Kidney epithelial cell (primary cell): ENCODE measurements around the gene RCBTB1. TPM values are rescaled to one million over a fixed set of nuclear protein-coding genes. Genes with fewer than 3 reads are reported as not detected.
"Not testable (repeated sequence)": the region's sequence is repeated elsewhere in the genome, so short reads cannot be mapped to it uniquely, and the experiment has no call there.

Source experiments
- DNase-seq: peaks from one replicate; pipeline ENCODE4 v3.0.0-alpha.2; 2010; ENCODE audit warnings: low read depth
- H3K27me3 ChIP-seq: 2 replicates; pipeline ENCODE4 v1.6.0; 2011; ENCODE audit warnings: low read length; ENCODE audit not compliant: control insufficient read depth, insufficient read depth
- H3K36me3 ChIP-seq: 2 replicates; pipeline ENCODE4 v1.5.1; 2011; ENCODE audit warnings: low read length; ENCODE audit not compliant: control insufficient read depth, insufficient read depth
- H3K4me3 ChIP-seq: 2 replicates; pipeline ENCODE4 v1.5.1; 2011; ENCODE audit warnings: low read depth, mild to moderate bottlenecking, control low read depth, low read length
- CTCF ChIP-seq: IDR thresholded peaks from 2 replicates; pipeline ENCODE4 v1.5.1; 2011; ENCODE audit warnings: mild to moderate bottlenecking, moderate library complexity, low read length, control low read depth, inconsistent platforms; ENCODE audit not compliant: insufficient read depth, poor library complexity, severe bottlenecking
- total RNA-seq: library from RNA; depleted of rRNA; stranded (reverse); fragments of >200 nt; gene quantifications from 2 replicates; pipeline ENCODE4 v1.2.3, GENCODE V29; 2015

Gene RCBTB1
- total RNA-seq, 1 donor from 2014 or later = 22.6 TPM

DNA sequence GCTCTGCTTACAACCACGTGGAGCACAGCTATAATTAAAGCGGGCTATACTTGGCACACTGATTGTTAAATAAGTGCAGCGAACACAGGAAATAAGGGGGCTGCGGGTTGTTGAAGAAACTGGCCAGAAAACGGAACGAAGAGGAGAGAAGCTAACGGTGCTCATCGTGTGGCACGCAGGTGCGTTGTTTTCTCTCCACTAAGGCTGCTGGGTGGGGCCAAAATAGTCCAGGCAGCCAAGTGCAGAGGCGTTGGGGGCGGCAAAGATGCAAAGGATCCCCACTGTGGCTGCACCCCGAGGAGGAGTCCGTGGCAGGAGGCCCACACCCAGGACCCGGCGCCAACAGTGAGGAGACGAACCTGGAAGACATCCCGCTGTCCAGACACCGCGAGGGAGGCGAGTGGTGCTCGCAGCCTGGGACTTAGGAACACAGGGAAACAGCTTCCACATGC is 34.8 kb upstream of the RCBTB1 start:
- no peak overlapping the region for H3K4me3 ChIP-seq
- no peak for TF ChIP-seq CTCF

GRCh38 chr13:49616676-49617065 is 31.3 kb upstream of the RCBTB1 start:
- TF ChIP-seq CTCF = no peak
- no peak overlapping the region for H3K4me3 ChIP-seq
- H3K36me3 ChIP-seq = no peaks in the 10 kb centered on the region
- no peaks in the 10 kb centered on the region for H3K27me3 ChIP-seq
- no peak for DNase-seq

More for the DNA sequence above, 34.8 kb upstream of the RCBTB1 start:
- Histone ChIP-seq H3K36me3 (no peaks in the 10 kb centered on the region), H3K27me3 (no peaks in the 10 kb centered on the region)
- DNase-seq = no peak

- no peak for DNase-seq
- no peaks in the 10 kb centered on the region for H3K36me3 ChIP-seq
- TF ChIP-seq CTCF = no peak
- no peaks in the 10 kb centered on the region for H3K27me3 ChIP-seq
- no peak overlapping the region for H3K4me3 ChIP-seq
Observed at GRCh38 chr13:49615836-49616675, 30.7 kb upstream of the RCBTB1 start.

GRCh38 chr13:49612042-49612441 is 26.7 kb upstream of the RCBTB1 start:
- H3K36me3 ChIP-seq, H3K27me3 ChIP-seq, DNase-seq, H3K4me3 ChIP-seq: not testable (repeated sequence)

GRCh38 chr13:49610176-49610575 is 24.8 kb upstream of the RCBTB1 start:
- no peaks in the 10 kb centered on the region for H3K27me3 ChIP-seq
- DNase-seq = no peak
- no peaks in the 10 kb centered on the region for H3K36me3 ChIP-seq
- no peak overlapping the region for H3K4me3 ChIP-seq
- TF ChIP-seq CTCF = no peak

DNA sequence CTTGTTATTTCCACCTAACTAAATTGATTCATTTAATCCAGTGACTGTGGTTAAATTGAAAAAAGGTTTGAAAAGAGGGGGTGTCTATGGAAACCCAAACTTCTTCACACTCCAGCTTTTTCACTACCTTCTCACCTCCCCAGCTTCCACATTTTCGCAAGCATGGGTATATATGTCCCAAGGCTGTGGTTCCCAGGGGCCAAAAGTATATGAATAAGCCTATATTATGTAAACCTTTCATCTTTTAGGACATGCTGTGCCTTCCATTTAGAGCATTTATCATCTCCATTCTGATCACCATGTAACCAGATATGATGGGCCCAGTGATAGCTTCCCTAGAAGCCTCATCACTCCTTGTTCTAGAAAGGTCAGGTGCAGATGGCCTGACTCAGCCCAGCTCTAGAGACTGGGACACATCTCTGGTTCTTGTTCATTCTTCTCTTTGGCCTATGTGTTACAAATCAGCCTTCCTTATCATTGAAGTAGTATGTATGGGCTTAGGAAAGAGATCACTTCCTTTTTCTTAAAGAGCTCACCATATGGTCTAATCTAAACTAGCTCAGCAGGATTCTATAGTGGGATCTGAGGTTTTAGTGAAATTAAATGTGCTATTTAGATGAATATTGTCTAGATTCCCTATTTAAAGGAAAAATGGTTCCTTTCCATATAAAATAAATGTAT is 23.4 kb upstream of the RCBTB1 start:
- Histone ChIP-seq H3K4me3 (no peak overlapping the region), H3K36me3 (no peaks in the 10 kb centered on the region), H3K27me3 (no peaks in the 10 kb centered on the region)
- DNase-seq = no peak
- no peak for TF ChIP-seq CTCF
